A172 (cell line): Measurements from ENCODE around the gene MRPL9. TPM values are rescaled to one million over a fixed set of nuclear protein-coding genes. Genes with fewer than 3 reads are reported as not detected.

Source experiments
- DNase-seq: peaks from one replicate; pipeline ENCODE4 v3.0.0-alpha.2; 2015; ENCODE audit warnings: low spot score
- total RNA-seq: library from RNA; depleted of rRNA; stranded (reverse); fragments of >200 nt; shearing (Covaris generic); gene quantifications from 2 replicates; pipeline ENCODE4 v1.2.3, GENCODE V29; 2014

MRPL9 gene
- total RNA-seq, 1 experiment from 2014 or later, result 275 TPM

DNA sequence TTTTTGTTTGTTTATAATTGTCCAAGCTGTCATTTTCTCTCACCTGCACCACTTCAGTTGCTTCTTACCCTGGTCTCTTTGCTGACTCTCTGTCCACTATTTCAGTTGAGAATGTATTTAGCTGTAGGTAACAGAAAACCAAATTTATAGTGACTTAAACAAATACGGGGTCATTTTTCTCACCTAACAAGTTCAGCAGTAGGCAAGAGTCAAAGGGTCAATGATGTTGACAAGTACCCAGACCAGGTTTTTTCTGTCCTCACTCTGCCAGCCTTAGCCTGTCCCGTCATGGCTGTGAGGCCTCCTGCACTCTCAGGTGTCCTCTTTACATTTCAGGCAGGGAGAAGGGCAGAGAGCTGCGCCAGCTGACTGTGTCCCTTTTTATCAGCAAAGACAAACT is 30.2 kb downstream of the MRPL9 start:
- no peak for DNase-seq

DNA sequence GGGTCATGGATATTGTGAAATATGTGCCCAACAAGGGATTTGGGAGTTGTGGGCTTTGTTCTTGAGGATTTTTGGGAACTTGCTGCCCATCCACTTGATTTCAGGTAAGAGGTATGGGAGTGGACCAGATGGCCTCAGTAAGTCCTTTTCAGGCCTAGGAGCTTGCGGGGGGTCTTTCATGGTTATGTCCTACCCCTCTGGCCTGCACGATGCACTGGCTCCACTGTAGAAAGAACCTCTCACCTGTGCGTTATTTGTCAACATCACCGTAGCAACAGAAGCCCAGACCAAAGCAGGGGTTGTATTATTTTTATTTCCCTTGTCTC is 33.4 kb downstream of the MRPL9 start:
- DNase-seq, result no peak

GRCh38 chr1:151729157-151729965 is 33.9 kb downstream of the MRPL9 start:
- no peak for DNase-seq

GRCh38 chr1:151728151-151729054 is 34.9 kb downstream of the MRPL9 start:
- DNase-seq, result no peak

DNA sequence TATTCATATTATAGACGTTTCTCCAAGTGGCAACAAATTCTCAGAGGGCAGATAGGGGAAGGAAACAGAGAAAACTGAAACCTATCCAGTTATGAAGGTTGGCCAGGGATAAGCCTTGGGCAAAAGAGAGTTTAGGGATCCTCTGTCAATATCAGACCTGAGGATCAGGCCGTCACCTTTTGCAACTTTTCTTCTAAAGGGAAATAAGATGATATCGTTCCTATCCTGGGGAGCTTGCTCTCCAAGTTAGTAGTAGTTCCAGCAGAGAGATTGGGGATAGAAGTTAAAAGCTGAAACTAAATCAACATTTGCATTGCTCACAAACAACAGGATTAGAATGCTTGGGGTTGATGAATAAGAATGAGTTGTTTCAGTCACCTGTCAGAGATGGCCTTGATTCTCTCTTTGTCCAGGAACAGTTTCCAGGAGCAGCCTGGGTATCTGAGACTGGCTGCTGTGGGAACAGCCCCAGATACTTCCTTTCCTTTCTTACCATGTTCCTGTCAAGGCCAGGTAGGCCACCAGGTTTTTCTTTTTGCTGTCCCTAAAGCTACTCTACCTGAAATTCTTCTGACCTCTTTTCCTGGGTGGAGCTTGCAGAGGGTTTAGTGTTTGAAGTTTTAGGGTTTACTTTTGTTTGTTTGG is 39.4 kb downstream of the MRPL9 start:
- no peak for DNase-seq

DNA sequence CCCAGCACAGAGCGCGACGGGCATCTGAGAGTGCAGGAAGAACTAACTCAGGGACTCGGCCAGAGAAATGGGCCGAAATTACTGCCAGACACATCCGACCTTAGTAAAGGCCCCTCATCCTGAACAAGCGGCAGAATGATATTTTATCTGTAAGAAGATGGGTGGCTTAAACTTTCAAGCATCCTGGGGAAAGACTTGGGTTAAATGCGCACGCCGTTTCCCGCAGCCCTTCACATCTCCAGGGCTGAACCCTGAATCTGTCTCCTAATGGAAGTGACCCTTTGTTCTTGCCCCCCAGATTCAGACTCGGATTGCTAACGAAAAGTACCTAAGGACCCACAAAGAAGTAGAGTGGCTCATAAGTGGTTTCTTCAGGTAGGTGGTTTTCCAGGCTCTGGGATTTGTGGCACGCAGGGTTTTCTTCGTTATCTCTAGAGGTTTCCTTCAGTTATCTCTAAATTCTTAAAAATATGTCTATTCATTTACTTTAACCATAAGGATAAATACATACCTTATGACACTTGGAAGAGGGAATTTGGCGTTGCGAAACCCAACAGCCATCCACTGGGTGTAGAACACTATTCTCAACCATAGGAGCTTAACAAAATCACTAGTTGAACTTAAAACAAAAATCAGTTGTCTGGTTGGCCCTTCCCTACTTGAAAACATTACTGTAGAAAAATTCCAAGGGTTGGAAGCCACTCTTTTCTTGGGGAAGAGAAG is 41.3 kb downstream of the MRPL9 start:
- no peak for DNase-seq

DNA sequence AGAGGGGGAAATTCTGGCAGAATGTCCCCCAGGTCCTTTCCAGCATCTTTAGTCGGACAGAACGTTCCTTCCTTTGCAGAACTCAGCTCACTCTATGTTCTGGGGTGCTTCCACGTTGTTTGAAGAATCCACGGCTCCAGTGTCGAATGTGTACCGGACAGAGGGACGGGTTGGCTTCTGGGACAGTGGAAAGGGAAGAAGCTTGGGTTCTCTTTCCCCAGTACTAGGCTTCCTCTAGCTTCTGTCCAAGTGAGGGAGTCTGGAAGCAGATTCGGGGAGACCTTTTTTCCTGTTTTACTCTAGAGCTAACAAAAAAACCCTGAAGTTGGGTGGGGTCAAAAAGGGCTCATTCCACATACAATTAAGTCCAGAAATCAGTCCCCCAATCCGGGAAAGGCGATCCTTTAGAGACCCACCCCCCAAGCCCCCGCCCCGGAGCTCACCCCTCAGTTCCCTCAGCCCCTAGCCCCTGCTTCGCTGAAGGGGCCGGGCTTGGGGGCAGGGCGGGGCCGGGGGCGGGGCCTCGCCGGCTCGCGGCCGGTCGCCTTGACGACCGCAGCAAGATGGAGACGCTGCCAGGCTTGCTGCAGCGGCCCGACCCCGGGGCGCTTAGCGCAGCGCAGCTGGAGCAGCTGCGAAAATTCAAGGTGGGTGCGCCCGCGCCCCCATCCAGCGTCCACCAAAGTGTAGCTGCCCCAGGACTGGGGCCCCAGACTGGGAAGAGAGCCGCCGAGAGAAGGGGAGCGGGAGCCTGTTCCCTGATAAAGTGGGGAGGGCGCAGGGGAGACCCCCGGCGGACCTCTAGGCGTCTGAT is 42.1 kb downstream of the MRPL9 start, which contains the start of gene RIIAD1:
TSS of gene RIIAD1 (plus strand) at position 549 of the 814 bp plus-strand sequence. CDS start at position 564, 15 bp downstream.
- no peak for DNase-seq

GRCh38 chr1:151720554-151720953 is 42.7 kb downstream of the MRPL9 start:
- no peak for DNase-seq

- DNase-seq, result no peak
Observed at GRCh38 chr1:151720125-151720524, 43.2 kb downstream of the MRPL9 start.

DNA sequence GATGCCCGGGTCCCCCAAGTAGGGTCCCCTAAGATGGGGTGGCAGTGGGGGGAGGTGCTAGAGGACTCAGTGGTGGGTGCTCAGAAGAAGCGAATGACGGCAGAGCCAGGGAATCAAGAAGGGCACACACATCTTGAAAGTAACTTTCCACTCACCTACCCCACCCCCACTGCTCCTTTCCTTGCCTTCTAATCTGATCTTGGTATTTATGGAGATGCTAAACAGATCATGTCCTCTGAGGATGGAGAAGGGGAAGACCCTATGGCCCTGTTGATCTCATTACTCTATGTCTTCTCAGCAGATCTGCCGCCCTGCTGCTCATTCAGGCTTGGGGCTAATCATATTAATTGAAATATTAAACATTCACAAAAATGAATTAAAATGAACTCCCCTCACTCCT is 44.6 kb downstream of the MRPL9 start:
- DNase-seq, result no peak

DNA sequence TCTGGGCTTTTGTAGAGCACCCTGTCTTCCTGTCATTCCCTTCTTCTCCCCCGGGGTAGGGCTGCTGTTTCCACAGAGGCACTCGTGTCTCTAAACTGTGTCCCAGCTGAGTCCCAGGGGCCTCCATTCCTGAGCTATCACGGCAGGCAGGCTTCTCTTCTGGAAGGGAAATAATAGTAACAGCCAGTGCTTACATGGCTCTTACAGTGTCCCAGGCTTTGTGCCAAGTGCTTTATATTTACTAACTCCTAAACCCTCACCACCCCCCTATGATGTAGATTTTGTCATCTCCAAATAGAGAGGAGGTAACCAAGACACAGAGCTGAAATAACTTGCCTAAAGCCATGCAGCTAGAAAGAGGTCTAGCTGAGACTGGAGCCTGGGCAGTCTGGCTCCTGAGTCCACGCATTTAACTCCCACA is 45.3 kb downstream of the MRPL9 start:
- DNase-seq, result no peak

GRCh38 chr1:151716771-151717631 is 46.3 kb downstream of the MRPL9 start, which contains the start of gene CELF3:
CELF3 (minus strand) TSS chr1:151716803; CDS start chr1:151716020, 783 bp downstream.
- no peak for DNase-seq

DNA sequence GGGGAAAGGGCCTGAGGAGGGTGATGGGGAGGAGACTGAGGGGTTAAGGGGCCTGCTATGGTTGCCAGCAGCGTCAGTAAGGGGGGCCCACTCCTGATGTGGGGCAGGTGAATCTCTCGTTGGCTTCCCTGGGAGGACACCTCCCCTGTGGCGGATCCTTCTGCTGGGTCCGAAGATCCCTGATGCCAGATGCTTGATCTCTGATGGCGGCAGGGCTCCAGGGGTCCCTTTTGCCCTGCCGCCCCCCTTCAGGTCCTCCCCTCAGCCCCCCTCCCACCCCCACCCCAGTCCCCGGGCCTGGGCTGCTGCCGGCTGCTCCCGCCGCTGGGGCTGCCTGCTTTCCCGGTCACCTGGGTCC is 46.9 kb downstream of the MRPL9 start:
- DNase-seq, result no peak

- no peak for DNase-seq
Observed at GRCh38 chr1:151715726-151716404, 47.4 kb downstream of the MRPL9 start.

- DNase-seq, result no peak
Observed at GRCh38 chr1:151714820-151715725, 48.2 kb downstream of the MRPL9 start.

GRCh38 chr1:151713874-151714273 is 49.4 kb downstream of the MRPL9 start:
- no peak for DNase-seq

- DNase-seq, result no peak
Observed at GRCh38 chr1:151713044-151713443, 50.3 kb downstream of the MRPL9 start.

DNA sequence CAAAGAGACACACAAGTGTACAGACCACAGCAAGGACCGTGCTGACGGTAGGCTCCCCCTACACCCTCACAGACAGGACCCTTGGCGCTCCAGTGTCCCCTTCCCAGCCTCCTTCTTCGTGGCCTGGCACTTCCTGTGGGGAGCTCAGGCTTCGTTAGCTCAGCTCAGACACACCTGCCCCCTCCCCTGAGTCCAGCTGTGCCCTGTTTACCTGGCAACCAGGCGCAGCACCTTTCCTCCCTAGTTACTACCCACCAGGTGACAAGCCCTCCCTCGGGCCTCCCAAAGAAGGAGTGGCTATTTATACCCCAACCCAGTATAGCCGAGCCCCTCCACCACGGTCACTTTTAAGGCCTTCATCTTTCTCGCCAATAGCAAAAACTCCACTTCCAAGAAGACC is 51.3 kb downstream of the MRPL9 start:
- no peak for DNase-seq
